GM12872 (cell line): ENCODE data around the gene ZNF700.
A peak's percentile ranks its signal among the peaks of the same experiment; 100 is the strongest.

Experiments used
- TF ChIP-seq, protein P1 (sequence below): IDR thresholded peaks from 3 replicates; pipeline ENCODE4 v1.5.1; 2011; ENCODE audit warnings: low read depth, mild to moderate bottlenecking, low read length, moderate library complexity; ENCODE audit not compliant: insufficient read depth

The ZNF700 gene

GRCh38 chr19:11950312-11950711 is 25.4 kb downstream of the ZNF700 start:
- TF ChIP-seq, protein P1, sequence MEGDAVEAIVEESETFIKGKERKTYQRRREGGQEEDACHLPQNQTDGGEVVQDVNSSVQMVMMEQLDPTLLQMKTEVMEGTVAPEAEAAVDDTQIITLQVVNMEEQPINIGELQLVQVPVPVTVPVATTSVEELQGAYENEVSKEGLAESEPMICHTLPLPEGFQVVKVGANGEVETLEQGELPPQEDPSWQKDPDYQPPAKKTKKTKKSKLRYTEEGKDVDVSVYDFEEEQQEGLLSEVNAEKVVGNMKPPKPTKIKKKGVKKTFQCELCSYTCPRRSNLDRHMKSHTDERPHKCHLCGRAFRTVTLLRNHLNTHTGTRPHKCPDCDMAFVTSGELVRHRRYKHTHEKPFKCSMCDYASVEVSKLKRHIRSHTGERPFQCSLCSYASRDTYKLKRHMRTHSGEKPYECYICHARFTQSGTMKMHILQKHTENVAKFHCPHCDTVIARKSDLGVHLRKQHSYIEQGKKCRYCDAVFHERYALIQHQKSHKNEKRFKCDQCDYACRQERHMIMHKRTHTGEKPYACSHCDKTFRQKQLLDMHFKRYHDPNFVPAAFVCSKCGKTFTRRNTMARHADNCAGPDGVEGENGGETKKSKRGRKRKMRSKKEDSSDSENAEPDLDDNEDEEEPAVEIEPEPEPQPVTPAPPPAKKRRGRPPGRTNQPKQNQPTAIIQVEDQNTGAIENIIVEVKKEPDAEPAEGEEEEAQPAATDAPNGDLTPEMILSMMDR, result no peak

DNA sequence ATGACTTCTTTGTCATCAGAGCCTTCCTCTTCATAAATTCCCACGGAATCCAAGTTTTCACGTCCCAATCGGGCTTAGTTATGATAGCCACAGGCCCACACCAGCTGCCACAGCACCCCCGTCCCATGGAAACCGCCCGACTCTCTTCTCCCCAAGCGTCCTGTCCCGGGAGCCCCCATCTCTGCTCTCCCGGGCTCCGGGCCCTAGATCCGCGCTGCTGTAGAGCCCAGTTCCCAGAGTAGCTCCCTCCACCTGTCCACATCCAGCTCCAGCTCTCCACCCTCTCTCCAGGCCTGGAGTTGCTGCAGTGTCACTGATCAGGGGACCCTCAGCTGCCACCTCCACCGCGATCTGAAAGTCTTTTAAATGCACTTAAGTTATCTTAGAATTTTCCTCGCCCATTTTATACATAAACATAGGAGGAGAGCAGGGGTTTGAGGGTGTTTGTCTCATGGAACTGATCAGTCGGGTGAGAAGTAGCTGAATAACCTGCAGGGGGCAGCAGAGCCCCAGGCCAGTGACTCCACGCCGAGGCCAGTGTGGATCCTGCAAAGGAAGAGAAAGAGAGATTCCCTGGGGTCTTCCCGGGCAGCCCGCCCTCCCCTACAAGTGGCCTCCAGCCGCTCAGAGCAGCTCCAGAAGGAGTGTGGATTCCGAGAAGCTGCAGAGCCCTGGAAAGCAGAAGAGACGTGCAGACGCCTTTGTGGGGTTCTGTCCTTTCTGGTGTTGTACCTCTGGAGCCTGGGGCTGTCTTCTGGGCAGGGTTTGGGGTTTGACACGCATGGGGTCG is 38.9 kb downstream of the ZNF700 start:
- TF ChIP-seq, protein P1, result peak; percentile 81

- TF ChIP-seq, protein P1, result peak; percentile 33; the same call in 1 of the 3 replicates
Measured at GRCh38 chr19:11964496-11964857, 39.6 kb downstream of the ZNF700 start.

GRCh38 chr19:11964858-11965645 is 40.1 kb downstream of the ZNF700 start, which contains the start of gene ZNF763:
ZNF763 (plus strand) TSS chr19:11965040; CDS start chr19:11965209, 169 bp downstream.
- TF ChIP-seq, protein P1, result no peak

DNA sequence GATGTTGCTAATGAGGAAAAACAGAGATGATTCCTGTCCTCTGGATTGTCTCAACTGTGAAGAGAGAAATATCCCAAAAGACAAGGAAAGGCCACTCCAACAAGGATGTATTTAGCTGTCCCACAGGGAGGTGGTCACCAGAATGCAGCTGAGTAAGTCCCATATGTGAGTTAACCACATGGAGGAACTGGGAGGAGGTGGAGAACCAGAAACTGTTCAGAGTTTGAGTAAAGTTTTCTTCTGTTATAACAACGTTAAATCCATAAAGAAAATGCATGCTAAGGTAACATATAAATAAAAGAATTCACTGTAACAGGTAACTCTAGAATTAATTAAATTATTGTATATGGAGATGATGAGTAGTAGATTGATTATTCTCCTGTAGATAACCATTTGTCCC is 45.3 kb downstream of the ZNF700 start:
- TF ChIP-seq, protein P1, result no peak

- TF ChIP-seq, protein P1, result no peak
Measured at GRCh38 chr19:11971041-11971440, 46.1 kb downstream of the ZNF700 start.

DNA sequence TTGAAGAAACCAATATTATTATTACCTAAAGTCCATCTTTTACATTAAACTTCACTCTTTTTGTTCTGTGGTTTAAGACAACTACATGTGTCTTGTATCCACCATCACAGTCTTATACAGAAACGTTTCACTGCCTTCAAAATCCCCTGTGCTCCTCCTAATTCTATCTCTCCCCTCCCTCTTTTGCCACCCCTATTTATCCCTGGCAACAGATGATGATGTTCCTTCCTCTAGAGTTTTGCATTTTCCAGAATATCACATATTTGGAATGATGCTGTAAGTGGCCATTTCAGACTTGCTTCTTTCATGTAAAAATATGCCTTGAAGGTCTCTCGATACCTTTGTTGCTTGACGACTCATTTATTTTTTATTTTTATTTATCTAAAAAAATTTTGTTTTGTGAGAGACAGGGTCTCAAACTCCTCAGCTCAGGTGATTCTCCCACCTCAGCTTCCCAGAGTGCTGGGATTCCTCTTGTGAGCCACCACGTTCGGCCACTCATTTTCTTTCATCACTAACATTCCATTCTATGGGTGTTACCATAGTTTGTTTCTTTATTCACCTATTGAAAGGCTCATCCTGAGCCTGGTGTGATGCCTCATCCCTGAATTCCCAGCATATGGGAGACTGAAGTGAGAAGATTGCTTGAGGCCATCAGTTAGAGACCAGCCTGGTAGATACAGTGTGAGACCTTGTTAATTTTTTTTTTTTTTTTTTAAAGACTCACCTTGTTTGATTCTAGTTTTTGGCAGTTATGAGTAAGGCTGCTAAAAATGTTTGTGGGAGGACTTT is 48.3 kb downstream of the ZNF700 start:
- TF ChIP-seq, protein P1, result no peak
